Panc1 (cell line): Measurements from ENCODE around the gene NCOA6. TPM values are rescaled to one million over a fixed set of nuclear protein-coding genes. Genes with fewer than 3 reads are reported as not detected.

ENCODE experiments used
- ATAC-seq: fragments of 200-7000 bp; cut with Tn5 transposase; 2 replicates; pipeline ENCODE4 v1.9.1; 2020; ENCODE audit warnings: mild to moderate bottlenecking, moderate library complexity
- BruUV-seq: library from RNA; stranded (reverse); fragments of 400-500 nt; replicated peaks from 2 replicates; lab custom pipeline; 2021; lab: Mats Ljungman, UMichigan
- CTCF ChIA-PET: fragments of 300-600 bp; sonication (Branson Sonifier 250); formaldehyde crosslinking; loops from one replicate; lab custom pipeline; 2022; ENCODE audit warnings: antibody characterized with exemption; lab: Charles Lee
- POLR2A ChIA-PET: fragments of 300-600 bp; sonication (Branson Sonifier 250); formaldehyde crosslinking; loops from one replicate; lab custom pipeline; 2022; ENCODE audit warnings: antibody characterized with exemption; lab: Charles Lee
- DNase-seq: peaks from one replicate; pipeline ENCODE4 v3.0.0-alpha.2; 2010; ENCODE audit warnings: low read depth, low spot score
- H3K27ac ChIP-seq: 2 replicates; pipeline ENCODE4 v1.5.1; 2011; ENCODE audit warnings: mild to moderate bottlenecking, low read length, inconsistent platforms
- H3K27me3 ChIP-seq: fragments of 200-500 bp; sonication (Bioruptor generic); 2 replicates; pipeline ENCODE4 v1.6.0; 2014; ENCODE audit warnings: low read length, inconsistent platforms; ENCODE audit not compliant: control insufficient read depth, insufficient read depth
- H3K36me3 ChIP-seq: fragments of 200-500 bp; sonication (Bioruptor generic); 2 replicates; pipeline ENCODE4 v1.5.1; 2014; ENCODE audit warnings: inconsistent platforms, mild to moderate bottlenecking, low read length, moderate library complexity; ENCODE audit not compliant: control insufficient read depth, insufficient read depth
- H3K4me1 ChIP-seq: 2 replicates; pipeline ENCODE4 v1.5.1; 2011; ENCODE audit warnings: inconsistent platforms, mild to moderate bottlenecking, low read length, moderate library complexity; ENCODE audit not compliant: control insufficient read depth, insufficient read depth
- H3K4me3 ChIP-seq, 2 experiments: 2 replicates each; pipeline ENCODE4 v1.5.1; 2011 to 2012; ENCODE audit warnings: low read depth in 2 of 2, low read length in 2 of 2, mild to moderate bottlenecking in 2 of 2, inconsistent platforms in 1 of 2, moderate library complexity in 1 of 2
- H3K9me3 ChIP-seq: fragments of 200-500 bp; sonication (Bioruptor generic); 2 replicates; pipeline ENCODE4 v1.5.1; 2014; ENCODE audit warnings: low read depth, mild to moderate bottlenecking, inconsistent platforms, low read length, moderate library complexity; ENCODE audit not compliant: control insufficient read depth, insufficient read depth
- POLR2AphosphoS5 ChIP-seq: IDR thresholded peaks from 2 replicates; pipeline ENCODE4 v1.6.1; 2012; ENCODE audit warnings: mild to moderate bottlenecking, low read depth, low read length, moderate library complexity
- SIN3A ChIP-seq: IDR thresholded peaks from 2 replicates; pipeline ENCODE4 v1.6.1; 2012; ENCODE audit warnings: low read depth, mild to moderate bottlenecking, low read length, moderate library complexity, borderline replicate concordance; ENCODE audit not compliant: insufficient read depth
- TCF7L2 ChIP-seq: IDR thresholded peaks from 2 replicates; pipeline ENCODE4 v1.6.1; 2011; ENCODE audit warnings: mild to moderate bottlenecking, low read depth, low read length, inconsistent platforms
- in situ Hi-C: cut with HindIII; loops from 2 replicates; pipeline ENCODE4 v1.10.0; 2016; ENCODE audit warnings: low sequenced_read_pairs, low pct_unique_long_range_greater_than_20kb
- intact Hi-C: fragments of 100-400 bp; cut with micrococcal nuclease; formaldehyde crosslinking; loops from one replicate; pipeline ENCODE4 v1.10.0; 2022; ENCODE audit not compliant: unreplicated experiment
- total RNA-seq: library from RNA; stranded (reverse); gene quantifications from one replicate; pipeline ENCODE4 v1.2.1, GENCODE V29; 2021; ENCODE audit not compliant: unreplicated experiment
- TF ChIP-seq, protein P1 (sequence below), 2 experiments: IDR thresholded peaks; 2 replicates each; pipeline ENCODE4 v1.6.1; 2011 to 2012; ENCODE audit warnings: low read depth in 2 of 2, control low read depth in 1 of 2, low read length in 1 of 2, mild to moderate bottlenecking in 1 of 2, moderate library complexity in 1 of 2; ENCODE audit not compliant: insufficient read depth in 1 of 2
- TF ChIP-seq, protein P2 (sequence below): fragments of 450-650 bp; IDR thresholded peaks from 2 replicates; pipeline ENCODE4 v1.5.1; 2017; ENCODE audit warnings: mild to moderate bottlenecking

NCOA6 gene
- total RNA-seq, 1 experiment from 2014 or later = 28.9 TPM

GRCh38 chr20:34736106-34736735 lies 89.2 kb downstream of the NCOA6 start:
- H3K9me3 ChIP-seq = no peaks in the 10 kb centered on the region
- H3K27me3 ChIP-seq = no peaks in the 10 kb centered on the region
- ChIA-PET CTCF (no interaction called here), POLR2A (no interaction called here)
- H3K4me3 ChIP-seq = no peak overlapping the region
- in situ Hi-C loops = no loop called here
- H3K4me1 ChIP-seq = no peaks in the 10 kb centered on the region
- intact Hi-C loops = no loop called here
- no peak for DNase-seq
- no peak for ATAC-seq
- no peak overlapping the region for H3K27ac ChIP-seq
- TF ChIP-seq, protein P1, sequence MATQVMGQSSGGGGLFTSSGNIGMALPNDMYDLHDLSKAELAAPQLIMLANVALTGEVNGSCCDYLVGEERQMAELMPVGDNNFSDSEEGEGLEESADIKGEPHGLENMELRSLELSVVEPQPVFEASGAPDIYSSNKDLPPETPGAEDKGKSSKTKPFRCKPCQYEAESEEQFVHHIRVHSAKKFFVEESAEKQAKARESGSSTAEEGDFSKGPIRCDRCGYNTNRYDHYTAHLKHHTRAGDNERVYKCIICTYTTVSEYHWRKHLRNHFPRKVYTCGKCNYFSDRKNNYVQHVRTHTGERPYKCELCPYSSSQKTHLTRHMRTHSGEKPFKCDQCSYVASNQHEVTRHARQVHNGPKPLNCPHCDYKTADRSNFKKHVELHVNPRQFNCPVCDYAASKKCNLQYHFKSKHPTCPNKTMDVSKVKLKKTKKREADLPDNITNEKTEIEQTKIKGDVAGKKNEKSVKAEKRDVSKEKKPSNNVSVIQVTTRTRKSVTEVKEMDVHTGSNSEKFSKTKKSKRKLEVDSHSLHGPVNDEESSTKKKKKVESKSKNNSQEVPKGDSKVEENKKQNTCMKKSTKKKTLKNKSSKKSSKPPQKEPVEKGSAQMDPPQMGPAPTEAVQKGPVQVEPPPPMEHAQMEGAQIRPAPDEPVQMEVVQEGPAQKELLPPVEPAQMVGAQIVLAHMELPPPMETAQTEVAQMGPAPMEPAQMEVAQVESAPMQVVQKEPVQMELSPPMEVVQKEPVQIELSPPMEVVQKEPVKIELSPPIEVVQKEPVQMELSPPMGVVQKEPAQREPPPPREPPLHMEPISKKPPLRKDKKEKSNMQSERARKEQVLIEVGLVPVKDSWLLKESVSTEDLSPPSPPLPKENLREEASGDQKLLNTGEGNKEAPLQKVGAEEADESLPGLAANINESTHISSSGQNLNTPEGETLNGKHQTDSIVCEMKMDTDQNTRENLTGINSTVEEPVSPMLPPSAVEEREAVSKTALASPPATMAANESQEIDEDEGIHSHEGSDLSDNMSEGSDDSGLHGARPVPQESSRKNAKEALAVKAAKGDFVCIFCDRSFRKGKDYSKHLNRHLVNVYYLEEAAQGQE (IDR thresholded peaks at IDR 0.05; ENCODE audit: insufficient read depth in 1 of 2, low read depth in 2 of 2, low read length in 1 of 2) = no peak
- TF ChIP-seq, protein P2, sequence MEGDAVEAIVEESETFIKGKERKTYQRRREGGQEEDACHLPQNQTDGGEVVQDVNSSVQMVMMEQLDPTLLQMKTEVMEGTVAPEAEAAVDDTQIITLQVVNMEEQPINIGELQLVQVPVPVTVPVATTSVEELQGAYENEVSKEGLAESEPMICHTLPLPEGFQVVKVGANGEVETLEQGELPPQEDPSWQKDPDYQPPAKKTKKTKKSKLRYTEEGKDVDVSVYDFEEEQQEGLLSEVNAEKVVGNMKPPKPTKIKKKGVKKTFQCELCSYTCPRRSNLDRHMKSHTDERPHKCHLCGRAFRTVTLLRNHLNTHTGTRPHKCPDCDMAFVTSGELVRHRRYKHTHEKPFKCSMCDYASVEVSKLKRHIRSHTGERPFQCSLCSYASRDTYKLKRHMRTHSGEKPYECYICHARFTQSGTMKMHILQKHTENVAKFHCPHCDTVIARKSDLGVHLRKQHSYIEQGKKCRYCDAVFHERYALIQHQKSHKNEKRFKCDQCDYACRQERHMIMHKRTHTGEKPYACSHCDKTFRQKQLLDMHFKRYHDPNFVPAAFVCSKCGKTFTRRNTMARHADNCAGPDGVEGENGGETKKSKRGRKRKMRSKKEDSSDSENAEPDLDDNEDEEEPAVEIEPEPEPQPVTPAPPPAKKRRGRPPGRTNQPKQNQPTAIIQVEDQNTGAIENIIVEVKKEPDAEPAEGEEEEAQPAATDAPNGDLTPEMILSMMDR = no peak
- no peak for TF ChIP-seq SIN3A
- no peak for TF ChIP-seq POLR2AphosphoS5
- TF ChIP-seq TCF7L2 = no peak
- BruUV-seq = no TSS peak
- no peaks in the 10 kb centered on the region for H3K36me3 ChIP-seq

GRCh38 chr20:34732523-34732922 lies 92.9 kb downstream of the NCOA6 start:
- Histone ChIP-seq H3K27me3 (no peaks in the 10 kb centered on the region), H3K36me3 (no peaks in the 10 kb centered on the region)
- CTCF ChIA-PET = no interaction called here

More at GRCh38 chr20:34732523-34732922, 92.9 kb downstream of the NCOA6 start:
- POLR2A ChIA-PET = no interaction called here
- TF ChIP-seq TCF7L2 (no peak), POLR2AphosphoS5 (no peak), SIN3A (no peak)
- TF ChIP-seq, protein P1 (IDR thresholded peaks at IDR 0.05; ENCODE audit: insufficient read depth in 1 of 2, low read depth in 2 of 2, low read length in 1 of 2) = no peak
- TF ChIP-seq, protein P2 = no peak
- Histone ChIP-seq H3K4me1 (no peaks in the 10 kb centered on the region), H3K4me3 (no peak overlapping the region), H3K9me3 (no peaks in the 10 kb centered on the region), H3K27ac (no peak overlapping the region)
- in situ Hi-C loops (no loop called here), intact Hi-C loops (no loop called here)
- ATAC-seq (no peak), DNase-seq (no peak)
- no TSS peak for BruUV-seq
